Heart right ventricle (tissue), 16 donors: ENCODE data around the gene XRCC5. TPM values are rescaled to one million over a fixed set of nuclear protein-coding genes. Genes with fewer than 3 reads are reported as not detected.

ENCODE experiments used
- ATAC-seq, 8 donors: fragments of 200-7000 bp; cut with Tn5 transposase; one replicate each; pipeline ENCODE4 v1.9.1; 2020; ENCODE audit warnings: mild to moderate bottlenecking in 8 of 8, moderate library complexity in 8 of 8, moderate number of reproducible peaks in 1 of 8
- DNase-seq, 2 donors: peaks; one replicate each; pipeline ENCODE4 v3.0.0-alpha.2; 2020
- H3K27ac ChIP-seq, 10 donors: fragments of 200-600 bp; sonication (generic) in 2 of 10; one replicate each; pipeline versions ENCODE4 v1.5.0 to v1.8.0; 2020 to 2022; ENCODE audit warnings: mild to moderate bottlenecking in 3 of 10
- H3K27me3 ChIP-seq, 7 donors: fragments of 200-600 bp; one replicate each; pipeline ENCODE4 v1.8.0; 2021 to 2022; ENCODE audit warnings: mild to moderate bottlenecking in 2 of 7
- H3K36me3 ChIP-seq, 9 donors: fragments of 200-600 bp; sonication (generic) in 1 of 9; one replicate each; pipeline versions ENCODE4 v1.5.0 to v1.8.0; 2020 to 2022; ENCODE audit warnings: mild to moderate bottlenecking in 2 of 9
- H3K4me1 ChIP-seq, 9 donors: fragments of 200-600 bp; sonication (generic) in 1 of 9; one replicate each; pipeline versions ENCODE4 v1.5.0 to v1.8.0; 2020 to 2022; ENCODE audit warnings: mild to moderate bottlenecking in 4 of 9
- H3K4me3 ChIP-seq, 10 donors: fragments of 200-600 bp; sonication (generic) in 2 of 10; one replicate each; pipeline versions ENCODE4 v1.5.0 to v1.8.0; 2020 to 2022; ENCODE audit warnings: mild to moderate bottlenecking in 7 of 10, moderate library complexity in 2 of 10
- H3K9me3 ChIP-seq, 11 donors: fragments of 200-600 bp in 10 of 11; sonication (generic) in 2 of 11; one replicate each; pipeline versions ENCODE4 v1.5.0 to v1.8.0; 2013 to 2022; ENCODE audit warnings: mild to moderate bottlenecking in 2 of 11, control low read depth in 1 of 11, moderate library complexity in 1 of 11
- CTCF ChIP-seq, 9 donors: fragments of 200-600 bp; sonication (generic) in 2 of 9; IDR thresholded peaks; one replicate each; pipeline versions ENCODE4 v1.5.0 to v1.8.0; 2021 to 2022; ENCODE audit warnings: antibody characterized with exemption in 9 of 9, mild to moderate bottlenecking in 5 of 9, moderate library complexity in 1 of 9
- WGBS, 2 donors: extraction: QIAGEN DNeasy Blood & Tissue Kit; methylation state at CpG; one replicate each; pipeline ENCODE4 v1.1.7; 2013; ENCODE audit warnings: inconsistent platforms in 1 of 2; 5-methylcytosine and 5-hydroxymethylcytosine counted together
- intact Hi-C, 10 donors: fragments of 100-400 bp; cut with DNase I; formaldehyde crosslinking; loops; one replicate each; pipeline versions ENCODE4 v1.11.1 to v1.14.2; 2022
- polyA plus RNA-seq, 2 donors: library from polyadenylated mRNA; stranded (reverse); fragments of 200-250 nt; gene quantifications; one replicate each; pipeline ENCODE4 v1.2.3, GENCODE V29; 2013
- total RNA-seq, 10 donors: library from RNA; stranded (reverse); fragmentation: NEBNext Ultra II Directional in 3 of 10; extraction: Animal tissue kit (Norgen Biotek cat#: 25700) in 3 of 10; gene quantifications; one replicate each; pipeline versions ENCODE4 v1.2.1 to v1.2.4, GENCODE V29; 2021 to 2023
- donor health status: Arrhythmogenic right ventricular cardiomyopathy.
- donor health status: ischemic (EF 13 %, LVEDD 7.1; RV severe dilation, severe dysfunction).
- donor health status: healthy with polysubstance abuse.
- donor health status: DM: no; HTN: yes; CAD: no.
- donor health status: DM: no; HTN: no; CAD: no.
- donor health status: ischemic (EF 25% LVEDD 6.9; RV normal size, moderate dysfunction).
- donor health status: ischemic (EF 25% LVEDD 5.7; RV mildly dilated, moderate dysfunction).
- donor health status: healthy.
- donor health status: DM: yes; HTN: yes; CAD: no.
- donor health status: Ischemic cardiomyopathy.
- donor health status: ischemic (EF 35%, LVEDD 5.7; RV mildly dilated, moderate dysfunction).
- donor health status: nonischemic (EF 11% LVEDD 7.7; RV severe dilation, severe dysfunction).
- donor health status: DM: yes; HTN: yes; CAD: no.
- donor health status: PGD.
- donor health status: ischemic (EF 29% LVEDD 5.4; RV normal size, mild dysfunction).
- donor health status: nonischemic (EF 23%, LVEDD 6.1; RV moderate dilation, normal function).

The XRCC5 gene
- total and polyA plus RNA-seq, 12 donors = 35.6 to 163 (median 134) TPM

DNA sequence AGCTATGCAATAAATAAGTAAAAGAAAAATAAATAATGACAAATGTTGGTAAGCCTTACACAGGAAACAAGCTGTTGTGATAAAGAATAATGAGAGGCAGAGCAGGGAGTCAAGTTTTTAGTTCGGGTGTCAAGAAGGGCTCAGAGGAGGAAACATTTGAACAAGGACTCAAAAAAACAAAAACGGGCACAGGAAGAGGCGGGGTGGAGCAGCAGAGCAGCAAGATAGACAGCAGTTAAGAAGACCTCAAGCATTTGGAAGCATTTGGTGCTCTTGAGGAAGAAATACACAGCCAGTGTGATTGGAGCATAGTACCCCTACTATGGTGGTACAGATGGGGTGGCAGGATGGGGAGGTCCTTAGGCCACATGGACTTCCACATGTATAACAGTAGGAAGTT is 24.6 kb upstream of the XRCC5 start:
- Histone ChIP-seq H3K9me3 (no peaks in the 10 kb centered on the region), H3K4me1 (peaks cover 0 to 34% (median 16%) of the 10 kb centered on the region in 9 donors), H3K27me3 (no peaks in the 10 kb centered on the region), H3K4me3 (no peak overlapping the region), H3K27ac (peak overlapping the region in 1 of 10 donors; percentile 28), H3K36me3 (no peaks in the 10 kb centered on the region)
- no peak for TF ChIP-seq CTCF (IDR thresholded peaks at IDR 0.05)
- ATAC-seq = no peak
- no peak for DNase-seq
- 64 to 67% methylated on average over 3 of the region's 3 CpGs for WGBS, 2 donors
- intact Hi-C loops = no loop called here

DNA sequence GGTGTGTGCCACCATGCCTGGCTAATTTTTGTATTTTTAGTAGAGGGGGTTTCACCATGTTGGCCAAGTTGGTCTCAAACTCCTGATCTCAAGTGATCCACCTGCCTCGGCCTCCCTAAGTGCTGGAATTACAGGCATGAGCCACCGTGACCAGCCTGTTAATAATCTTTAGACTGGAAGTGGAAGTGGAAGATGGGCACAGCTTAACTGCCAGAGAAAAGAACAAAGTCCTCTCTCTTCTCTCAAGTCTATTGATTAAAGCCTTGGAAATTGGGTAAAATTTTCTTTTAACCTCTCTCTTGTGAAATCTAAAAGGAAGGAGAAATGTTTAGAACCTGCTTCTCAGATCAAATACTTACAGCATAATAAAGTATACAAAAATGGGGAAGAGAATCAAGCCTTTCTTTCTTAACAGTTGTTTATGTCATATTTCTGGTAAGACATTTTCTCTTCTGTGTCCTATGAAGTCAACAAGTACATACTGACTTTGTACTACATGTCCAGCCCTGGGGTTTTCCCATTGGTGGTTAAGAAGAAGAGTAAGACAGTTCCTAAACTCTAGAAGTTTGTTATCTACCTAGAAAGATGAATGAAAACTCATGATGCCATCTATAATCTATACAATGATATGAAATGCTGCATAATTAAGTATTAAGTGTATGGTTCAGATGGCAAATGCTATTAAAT is 22.8 kb upstream of the XRCC5 start:
- DNase-seq (no peak), ATAC-seq (no peak)
- intact Hi-C loops = no loop called here
- Histone ChIP-seq H3K9me3 (no peaks in the 10 kb centered on the region), H3K4me1 (peaks cover 0 to 24% (median 8%) of the 10 kb centered on the region in 9 donors), H3K36me3 (no peaks in the 10 kb centered on the region), H3K4me3 (no peak overlapping the region), H3K27ac (no peak overlapping the region), H3K27me3 (no peaks in the 10 kb centered on the region)
- no peak for TF ChIP-seq CTCF (IDR thresholded peaks at IDR 0.05)
- WGBS, 2 donors = 92 to 93% methylated on average over 2 of the region's 2 CpGs

GRCh38 chr2:216090369-216090786 is 18.8 kb upstream of the XRCC5 start:
- WGBS, 2 donors = 95 to 97% methylated on average over 1 of the region's 1 CpG

DNA sequence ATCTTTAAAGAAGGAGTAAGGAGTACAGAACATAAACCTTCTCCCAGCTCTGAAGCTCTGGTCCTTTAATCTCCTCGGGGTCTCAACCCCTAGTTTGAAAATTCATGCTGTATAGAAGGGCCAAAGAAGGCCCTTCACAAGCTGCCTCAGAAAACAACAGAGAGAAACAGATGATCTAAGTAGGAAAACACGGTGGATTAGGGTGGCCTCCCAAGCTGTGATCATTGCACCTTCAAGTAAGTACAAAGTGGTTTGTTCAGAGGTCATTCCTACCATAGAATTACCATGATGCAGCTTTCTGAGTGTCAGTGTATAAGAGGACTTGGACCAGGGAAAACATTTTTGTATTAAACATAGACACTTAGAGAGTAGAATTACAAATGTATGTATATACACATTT is 16.5 kb upstream of the XRCC5 start:
- WGBS, 2 donors = 74 to 81% methylated on average over 2 of the region's 2 CpGs
- H3K4me3 ChIP-seq = no peak overlapping the region
- ATAC-seq = no peak
- H3K27ac ChIP-seq = no peak overlapping the region
- no peak for TF ChIP-seq CTCF (IDR thresholded peaks at IDR 0.05)
- intact Hi-C loops = no loop called here
- no peaks in the 10 kb centered on the region for H3K27me3 ChIP-seq
- H3K36me3 ChIP-seq = no peaks in the 10 kb centered on the region
- no peaks in the 10 kb centered on the region for H3K4me1 ChIP-seq
- H3K9me3 ChIP-seq = no peaks in the 10 kb centered on the region
- no peak for DNase-seq

More at GRCh38 chr2:216090369-216090786, 18.8 kb upstream of the XRCC5 start:
- intact Hi-C loops = no loop called here
- no peak for TF ChIP-seq CTCF (IDR thresholded peaks at IDR 0.05)
- Histone ChIP-seq H3K9me3 (no peaks in the 10 kb centered on the region), H3K27ac (no peak overlapping the region), H3K4me1 (no peaks in the 10 kb centered on the region), H3K27me3 (no peaks in the 10 kb centered on the region), H3K4me3 (no peak overlapping the region), H3K36me3 (no peaks in the 10 kb centered on the region)
- no peak for DNase-seq
- ATAC-seq = no peak
